Keratinocyte (primary cell): ENCODE results near the gene ABR. TPM values are rescaled to one million over a fixed set of nuclear protein-coding genes. Genes with fewer than 3 reads are reported as not detected.
A peak's percentile ranks its signal among the peaks of the same experiment; 100 is the strongest.

Experiments
- DNase-seq: peaks from one replicate; pipeline ENCODE4 v3.0.0-alpha.2; 2011; ENCODE audit warnings: low read depth, missing footprints, low spot score
- FAIRE-seq: peaks from 2 replicates; lab custom pipeline; 2011; peaks lifted over from hg19 to GRCh38; lab: Jason Lieb, UNC
- H2AFZ ChIP-seq: 2 replicates; pipeline ENCODE4 v1.6.0; 2012; ENCODE audit warnings: low read length, control low read depth, inconsistent platforms; ENCODE audit not compliant: control insufficient read depth
- H3K27ac ChIP-seq: 2 replicates; pipeline ENCODE4 v1.5.1; 2011; ENCODE audit warnings: low read length; ENCODE audit not compliant: control insufficient read depth, insufficient read depth
- H3K27me3 ChIP-seq: 3 replicates; pipeline ENCODE4 v1.6.0; 2011; ENCODE audit warnings: low read length; ENCODE audit not compliant: control insufficient read depth, insufficient read depth; ENCODE audit errors: extremely low read depth
- H3K36me3 ChIP-seq, 2 experiments: 2 replicates in 1 of 2; 3 replicates in 1 of 2; pipeline ENCODE4 v1.5.1; 2011; ENCODE audit warnings: low read length in 2 of 2, mild to moderate bottlenecking in 1 of 2; ENCODE audit not compliant: control insufficient read depth in 2 of 2, insufficient read depth in 2 of 2; ENCODE audit errors: extremely low read depth in 1 of 2
- H3K4me1 ChIP-seq: 3 replicates; pipeline ENCODE4 v1.5.1; 2011; ENCODE audit warnings: low read length; ENCODE audit not compliant: control insufficient read depth, insufficient read depth; ENCODE audit errors: extremely low read depth
- H3K4me2 ChIP-seq: 3 replicates; pipeline ENCODE4 v1.6.0; 2011; ENCODE audit warnings: low read depth, low read length; ENCODE audit not compliant: control insufficient read depth, insufficient read depth; ENCODE audit errors: extremely low read depth
- H3K4me3 ChIP-seq, 3 experiments: fragments of 200-600 bp in 1 of 3; sonication (generic) in 1 of 3; 2 replicates in 2 of 3; 3 replicates in 1 of 3; pipeline ENCODE4 v1.5.1; 2011 to 2016; ENCODE audit warnings: low read length in 3 of 3, mild to moderate bottlenecking in 3 of 3, control low read depth in 2 of 3, inconsistent platforms in 1 of 3, low read depth in 1 of 3, mixed read lengths in 1 of 3, mixed run types in 1 of 3, moderate library complexity in 1 of 3; ENCODE audit not compliant: control insufficient read depth in 2 of 3, insufficient read depth in 2 of 3; ENCODE audit errors: extremely low read depth in 1 of 3
- H3K79me2 ChIP-seq: 2 replicates; pipeline ENCODE4 v1.6.0; 2012; ENCODE audit warnings: low read length; ENCODE audit not compliant: control insufficient read depth, insufficient read depth
- H3K9ac ChIP-seq: 3 replicates; pipeline ENCODE4 v1.6.0; 2011; ENCODE audit warnings: low read length; ENCODE audit not compliant: control insufficient read depth, insufficient read depth; ENCODE audit errors: extremely low read depth
- H3K9me1 ChIP-seq: 3 replicates; pipeline ENCODE4 v1.6.0; 2011; ENCODE audit warnings: low read length; ENCODE audit not compliant: control insufficient read depth, insufficient read depth; ENCODE audit errors: extremely low read depth
- H3K9me3 ChIP-seq: 2 replicates; pipeline ENCODE4 v1.5.1; 2012; ENCODE audit warnings: low read depth, low read length; ENCODE audit not compliant: control insufficient read depth
- H4K20me1 ChIP-seq: 3 replicates; pipeline ENCODE4 v1.6.0; 2011; ENCODE audit warnings: low read length; ENCODE audit not compliant: control insufficient read depth, insufficient read depth; ENCODE audit errors: extremely low read depth
- EZH2 ChIP-seq: IDR thresholded peaks from one replicate; pipeline ENCODE4 v1.6.1; 2012; ENCODE audit warnings: inconsistent platforms, mild to moderate bottlenecking, low read length, moderate library complexity
- dilution Hi-C: fragments of 300-500 bp; cut with MboI; formaldehyde crosslinking; loops from one replicate; pipeline ENCODE4 v1.7.0; 2020; ENCODE audit warnings: low sequenced_read_pairs; ENCODE audit not compliant: extremely low pct_ligation_motif_present
- polyA plus RNA-seq, 5 experiments: library from polyadenylated mRNA; depleted of rRNA in 3 of 5; stranded (reverse) in 3 of 5; stranded (forward) in 1 of 5; unstranded in 1 of 5; fragments of >200 nt; gene quantifications; 1 replicate in 1 of 5; 2 replicates in 3 of 5; 3 replicates in 1 of 5; pipeline versions ENCODE4 v1.2.1 to v1.2.3, GENCODE V29; 2011 to 2012; ENCODE audit warnings: missing spikeins in 2 of 5, low read depth in 1 of 5, low replicate concordance in 1 of 5
- TF ChIP-seq, protein P1 (sequence below), 3 experiments: IDR thresholded peaks in 1 of 3; conservative IDR thresholded peaks in 1 of 3; optimal IDR thresholded peaks in 1 of 3; 2 replicates in 2 of 3; 3 replicates in 1 of 3; pipeline versions ENCODE3 to v1.5.1; 2011; ENCODE audit warnings: low read length in 3 of 3, mild to moderate bottlenecking in 3 of 3, moderate library complexity in 2 of 3, control low read depth in 1 of 3, inconsistent platforms in 1 of 3; ENCODE audit not compliant: insufficient read depth in 2 of 3; ENCODE audit errors: extremely low read depth in 1 of 3

ABR gene
- polyA plus RNA-seq, 1 donor (not counting 4 experiments of a cell fraction or from before 2014, with no cell fraction given), result 17.3 TPM

DNA sequence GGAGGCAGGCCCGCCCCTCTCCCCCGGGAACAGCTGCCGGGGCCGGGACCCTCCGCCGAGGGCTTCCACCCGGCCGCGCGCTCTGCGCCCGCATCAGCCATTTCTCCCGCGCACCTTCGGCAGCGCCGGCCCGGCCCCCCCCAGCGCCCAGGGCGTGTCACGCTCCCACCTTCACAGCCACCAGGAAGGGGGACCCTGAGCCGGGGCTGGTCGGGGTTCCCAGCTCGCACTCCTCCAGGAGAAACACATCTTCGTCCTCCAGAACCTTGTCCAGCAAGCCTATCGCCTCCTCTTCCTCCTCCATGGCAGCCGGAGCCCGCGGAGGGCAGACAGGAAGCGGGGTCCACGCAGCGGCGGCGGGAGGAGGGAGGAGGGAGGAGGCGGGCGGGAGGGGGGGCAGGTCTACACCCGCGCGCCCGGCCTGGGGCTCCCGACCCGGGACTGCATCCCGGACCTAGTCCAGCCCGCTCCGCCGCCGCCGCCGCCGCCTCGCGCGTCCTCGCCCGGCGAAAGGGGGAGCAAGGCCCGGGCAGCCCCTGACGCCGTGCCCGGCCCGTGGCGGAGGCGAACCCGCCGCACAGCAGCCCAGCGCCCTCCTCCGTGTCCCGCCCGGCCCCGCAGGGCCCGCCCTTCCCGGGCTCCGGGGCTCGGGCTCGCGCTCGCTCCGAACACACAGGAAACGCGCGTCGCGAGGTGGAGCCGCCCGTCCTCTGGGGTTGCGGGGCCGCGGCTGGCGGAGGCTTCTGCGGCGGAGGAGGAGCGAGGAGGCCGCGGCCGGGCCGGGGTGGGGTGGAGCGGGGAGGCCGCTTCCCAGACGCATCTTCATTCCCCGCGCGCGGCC, 70.8 kb downstream of the ABR start:
- no peaks in the 10 kb centered on the region for H3K27me3 ChIP-seq
- H3K79me2 ChIP-seq, result no peaks in the 10 kb centered on the region
- dilution Hi-C loops, result no loop called here
- no peaks in the 10 kb centered on the region for H3K9me3 ChIP-seq
- H4K20me1 ChIP-seq, result no peaks in the 10 kb centered on the region
- peak overlapping the region; percentile 73 for H3K9ac ChIP-seq
- no peaks in the 10 kb centered on the region for H3K36me3 ChIP-seq
- H3K4me1 ChIP-seq, result peaks cover 34% of the 10 kb centered on the region
- H3K9me1 ChIP-seq, result no peaks in the 10 kb centered on the region
- FAIRE-seq (no peak), DNase-seq (no peak)
- H3K27ac ChIP-seq, result peak overlapping the region; percentile 31
- peak overlapping the region; percentile 54 to 79 (median 71) for H3K4me3 ChIP-seq
- H2AFZ ChIP-seq, result peak overlapping the region; percentile 83
- peak overlapping the region; percentile 97 for H3K4me2 ChIP-seq
- TF ChIP-seq, protein P1, sequence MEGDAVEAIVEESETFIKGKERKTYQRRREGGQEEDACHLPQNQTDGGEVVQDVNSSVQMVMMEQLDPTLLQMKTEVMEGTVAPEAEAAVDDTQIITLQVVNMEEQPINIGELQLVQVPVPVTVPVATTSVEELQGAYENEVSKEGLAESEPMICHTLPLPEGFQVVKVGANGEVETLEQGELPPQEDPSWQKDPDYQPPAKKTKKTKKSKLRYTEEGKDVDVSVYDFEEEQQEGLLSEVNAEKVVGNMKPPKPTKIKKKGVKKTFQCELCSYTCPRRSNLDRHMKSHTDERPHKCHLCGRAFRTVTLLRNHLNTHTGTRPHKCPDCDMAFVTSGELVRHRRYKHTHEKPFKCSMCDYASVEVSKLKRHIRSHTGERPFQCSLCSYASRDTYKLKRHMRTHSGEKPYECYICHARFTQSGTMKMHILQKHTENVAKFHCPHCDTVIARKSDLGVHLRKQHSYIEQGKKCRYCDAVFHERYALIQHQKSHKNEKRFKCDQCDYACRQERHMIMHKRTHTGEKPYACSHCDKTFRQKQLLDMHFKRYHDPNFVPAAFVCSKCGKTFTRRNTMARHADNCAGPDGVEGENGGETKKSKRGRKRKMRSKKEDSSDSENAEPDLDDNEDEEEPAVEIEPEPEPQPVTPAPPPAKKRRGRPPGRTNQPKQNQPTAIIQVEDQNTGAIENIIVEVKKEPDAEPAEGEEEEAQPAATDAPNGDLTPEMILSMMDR (optimal IDR thresholded peaks at IDR 0.05 in 1 of 3, IDR thresholded peaks at IDR 0.05 in 1 of 3, conservative IDR thresholded peaks at IDR 0.05 in 1 of 3; ENCODE audit: extremely low read depth in 1 of 3, insufficient read depth in 2 of 3, low read length in 3 of 3), result no peak
- TF ChIP-seq EZH2, result no peak

DNA sequence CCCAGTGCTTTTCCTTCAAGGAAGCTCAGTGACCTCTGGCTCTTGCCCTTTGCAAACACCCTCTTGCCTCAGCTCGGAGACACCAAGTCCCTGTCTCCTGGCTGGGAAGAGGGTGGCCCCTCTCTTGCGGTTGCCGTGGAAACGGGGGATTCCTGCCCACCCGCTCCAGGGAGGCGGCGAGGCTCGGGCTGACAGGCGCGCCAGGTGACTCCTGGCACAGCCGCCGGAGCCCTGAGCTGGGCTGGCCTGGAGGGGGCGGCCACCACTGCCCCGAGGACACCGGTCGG, 71.4 kb downstream of the ABR start:
- no peak overlapping the region for H3K27ac ChIP-seq
- no peaks in the 10 kb centered on the region for H3K27me3 ChIP-seq
- no peaks in the 10 kb centered on the region for H3K9me3 ChIP-seq
- FAIRE-seq (no peak), DNase-seq (no peak)
- no peaks in the 10 kb centered on the region for H4K20me1 ChIP-seq
- TF ChIP-seq EZH2, result no peak
- TF ChIP-seq, protein P1 (optimal IDR thresholded peaks at IDR 0.05 in 1 of 3, IDR thresholded peaks at IDR 0.05 in 1 of 3, conservative IDR thresholded peaks at IDR 0.05 in 1 of 3; ENCODE audit: extremely low read depth in 1 of 3, insufficient read depth in 2 of 3, low read length in 3 of 3), result no peak
- no peaks in the 10 kb centered on the region for H3K9me1 ChIP-seq
- H3K79me2 ChIP-seq, result no peaks in the 10 kb centered on the region
- peak overlapping the region; percentile 54 to 79 (median 71) for H3K4me3 ChIP-seq
- peaks cover 34% of the 10 kb centered on the region for H3K4me1 ChIP-seq
- H3K36me3 ChIP-seq, result no peaks in the 10 kb centered on the region
- peak overlapping the region; percentile 97 for H3K4me2 ChIP-seq
- peak overlapping the region; percentile 73 for H3K9ac ChIP-seq
- dilution Hi-C loops, result no loop called here
- H2AFZ ChIP-seq, result peak overlapping the region; percentile 83
